Thyroid gland (tissue), 4 donors: Measurements from ENCODE around the gene CAMTA1.

ENCODE experiments used
- POLR2A ChIP-seq, 2 donors: fragments of 450-650 bp; IDR thresholded peaks; one replicate each; pipeline ENCODE4 v1.6.1; 2017; ENCODE audit warnings: antibody characterized with exemption in 2 of 2, mild to moderate bottlenecking in 2 of 2, moderate library complexity in 1 of 2
- TF ChIP-seq, protein P1 (sequence below), 6 experiments: fragments of 200-600 bp in 3 of 6; fragments of 450-650 bp in 3 of 6; sonication (generic) in 3 of 6; IDR thresholded peaks; one replicate each; pipeline ENCODE4 v1.5.1; 2016 to 2019; ENCODE audit warnings: antibody characterized with exemption in 6 of 6, mild to moderate bottlenecking in 2 of 6, inconsistent platforms in 1 of 6, moderate library complexity in 1 of 6

DNA sequence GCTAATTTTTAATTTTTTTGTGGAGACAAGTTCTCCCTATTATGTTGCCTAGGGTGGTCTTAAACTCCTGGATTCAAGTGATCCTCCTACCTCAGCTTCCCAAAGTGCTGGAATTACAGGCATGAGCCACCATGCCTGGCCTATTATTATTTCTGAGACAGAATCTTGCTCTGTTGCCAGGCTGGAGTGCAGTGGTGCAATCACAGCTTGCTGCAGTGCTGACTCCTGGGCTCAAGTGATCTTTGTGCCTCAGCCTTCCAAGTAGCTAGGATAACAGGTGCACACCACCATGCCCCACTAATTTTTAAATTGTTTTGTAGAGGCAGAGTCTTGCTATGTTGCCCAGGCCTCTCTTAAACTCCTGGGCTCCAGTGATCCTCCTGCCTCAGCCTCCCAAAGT is 196.3 kb downstream of the CAMTA1 start:
- TF ChIP-seq, protein P1, sequence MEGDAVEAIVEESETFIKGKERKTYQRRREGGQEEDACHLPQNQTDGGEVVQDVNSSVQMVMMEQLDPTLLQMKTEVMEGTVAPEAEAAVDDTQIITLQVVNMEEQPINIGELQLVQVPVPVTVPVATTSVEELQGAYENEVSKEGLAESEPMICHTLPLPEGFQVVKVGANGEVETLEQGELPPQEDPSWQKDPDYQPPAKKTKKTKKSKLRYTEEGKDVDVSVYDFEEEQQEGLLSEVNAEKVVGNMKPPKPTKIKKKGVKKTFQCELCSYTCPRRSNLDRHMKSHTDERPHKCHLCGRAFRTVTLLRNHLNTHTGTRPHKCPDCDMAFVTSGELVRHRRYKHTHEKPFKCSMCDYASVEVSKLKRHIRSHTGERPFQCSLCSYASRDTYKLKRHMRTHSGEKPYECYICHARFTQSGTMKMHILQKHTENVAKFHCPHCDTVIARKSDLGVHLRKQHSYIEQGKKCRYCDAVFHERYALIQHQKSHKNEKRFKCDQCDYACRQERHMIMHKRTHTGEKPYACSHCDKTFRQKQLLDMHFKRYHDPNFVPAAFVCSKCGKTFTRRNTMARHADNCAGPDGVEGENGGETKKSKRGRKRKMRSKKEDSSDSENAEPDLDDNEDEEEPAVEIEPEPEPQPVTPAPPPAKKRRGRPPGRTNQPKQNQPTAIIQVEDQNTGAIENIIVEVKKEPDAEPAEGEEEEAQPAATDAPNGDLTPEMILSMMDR (IDR thresholded peaks at IDR 0.05) = no peak
- no peak for TF ChIP-seq POLR2A (IDR thresholded peaks at IDR 0.05)
